HuH-7 (cell line): Measurements from ENCODE around the gene IL5.
A peak's percentile ranks its signal among the peaks of the same experiment; 100 is the strongest.
"Not testable (repeated sequence)": the region's sequence is repeated elsewhere in the genome, so short reads cannot be mapped to it uniquely, and the experiment has no call there.

Source experiments
- DNase-seq: peaks from one replicate; pipeline ENCODE4 v3.0.0; 2011; ENCODE audit warnings: low spot score

Gene IL5

GRCh38 chr5:132528866-132529634, 14.3 kb downstream of the IL5 start:
- DNase-seq = no peak

GRCh38 chr5:132528021-132528420, 15.3 kb downstream of the IL5 start:
- no peak for DNase-seq

GRCh38 chr5:132526974-132527564, 16.3 kb downstream of the IL5 start:
- no peak for DNase-seq

GRCh38 chr5:132526290-132526973, 16.9 kb downstream of the IL5 start:
- peak; percentile 48 for DNase-seq

- no peak for DNase-seq
These were observed 18.0 kb downstream of the IL5 start for GRCh38 chr5:132525299-132525724.

GRCh38 chr5:132524877-132525276, 18.4 kb downstream of the IL5 start:
- not testable (repeated sequence) for DNase-seq

GRCh38 chr5:132522067-132522466, 21.3 kb downstream of the IL5 start:
- DNase-seq = not testable (repeated sequence)

- DNase-seq = not testable (repeated sequence)
These were observed 29.5 kb downstream of the IL5 start for GRCh38 chr5:132513618-132514336.

- no peak for DNase-seq
These were observed 33.2 kb downstream of the IL5 start for GRCh38 chr5:132510076-132510475.

- no peak for DNase-seq
These were observed 37.1 kb downstream of the IL5 start for GRCh38 chr5:132506094-132506692.

- no peak for DNase-seq
These were observed 37.7 kb downstream of the IL5 start for GRCh38 chr5:132505641-132506040.

GRCh38 chr5:132504746-132505145, 38.6 kb downstream of the IL5 start:
- DNase-seq = no peak

- no peak for DNase-seq
These were observed 40.1 kb downstream of the IL5 start for GRCh38 chr5:132503244-132503643.

- DNase-seq = no peak
These were observed 41.1 kb downstream of the IL5 start for GRCh38 chr5:132501961-132502931.

GRCh38 chr5:132501629-132501956, 41.7 kb downstream of the IL5 start:
- no peak for DNase-seq

- peak; percentile 63 for DNase-seq
These were observed 42.2 kb downstream of the IL5 start for GRCh38 chr5:132500931-132501628.

GRCh38 chr5:132500244-132500930, 42.9 kb downstream of the IL5 start:
- no peak for DNase-seq

GRCh38 chr5:132499440-132500243, 43.7 kb downstream of the IL5 start:
- no peak for DNase-seq
